GM12872 (cell line): ENCODE measurements around the gene RILP.

Source experiments
- CTCF ChIP-seq: IDR thresholded peaks from 3 replicates; pipeline ENCODE4 v1.5.1; 2011; ENCODE audit warnings: low read depth, mild to moderate bottlenecking, low read length, moderate library complexity; ENCODE audit not compliant: insufficient read depth

Gene RILP

DNA sequence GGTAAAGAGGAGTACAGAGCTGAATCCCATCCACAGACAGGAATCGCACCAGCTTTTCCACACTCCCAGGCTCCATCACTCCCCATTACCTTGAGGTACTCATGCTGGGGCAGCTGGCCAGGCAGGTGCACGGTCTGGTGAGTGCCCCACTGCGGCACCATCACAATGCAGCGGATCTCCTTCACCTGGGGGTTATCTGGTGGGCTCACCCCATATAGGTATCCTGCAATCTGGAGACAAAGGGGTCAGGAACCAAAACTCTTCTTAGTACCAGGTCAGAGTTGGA lies 1.8 kb upstream of the RILP start:
- no peak for TF ChIP-seq CTCF

DNA sequence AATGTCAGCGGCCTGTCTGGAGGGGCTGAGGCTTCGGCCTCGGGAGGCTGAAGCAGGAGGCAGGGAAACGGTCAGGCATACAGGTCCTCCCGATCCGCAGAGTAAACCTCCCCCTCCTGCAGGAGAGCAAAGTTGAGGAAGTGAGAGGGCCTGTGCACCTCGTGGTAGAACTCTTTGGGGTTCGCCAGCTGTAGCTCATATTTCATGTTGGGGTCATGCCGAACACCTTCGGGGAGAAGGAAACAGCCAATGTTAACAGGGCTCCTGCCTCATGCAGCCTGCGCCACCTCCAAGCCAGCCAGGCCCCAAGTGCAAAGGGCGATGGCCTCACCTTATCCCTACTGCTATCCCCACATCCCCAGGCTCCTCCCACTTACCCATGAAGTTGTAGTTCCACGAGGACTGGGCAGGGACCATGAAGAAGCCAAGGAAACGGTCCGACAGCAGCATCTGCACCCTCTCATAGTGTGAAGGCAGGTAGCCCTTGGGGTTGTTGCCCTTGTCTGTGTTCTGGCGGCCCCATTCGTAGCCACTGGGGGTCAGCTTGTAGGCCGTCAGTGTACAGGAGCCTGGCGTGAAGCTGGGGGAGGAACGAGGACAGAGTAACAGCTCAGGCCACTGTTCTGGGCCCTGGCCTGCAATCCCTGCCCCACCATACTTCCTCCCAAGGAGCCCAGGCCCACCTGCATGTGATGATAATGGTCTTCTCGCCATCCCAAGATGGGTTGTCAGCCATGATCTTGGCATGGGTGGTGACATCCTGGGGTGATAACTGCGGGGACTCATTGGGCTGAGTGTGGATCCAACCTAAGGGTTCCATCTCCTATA lies 1.3 kb upstream of the RILP start:
- no peak for TF ChIP-seq CTCF

DNA sequence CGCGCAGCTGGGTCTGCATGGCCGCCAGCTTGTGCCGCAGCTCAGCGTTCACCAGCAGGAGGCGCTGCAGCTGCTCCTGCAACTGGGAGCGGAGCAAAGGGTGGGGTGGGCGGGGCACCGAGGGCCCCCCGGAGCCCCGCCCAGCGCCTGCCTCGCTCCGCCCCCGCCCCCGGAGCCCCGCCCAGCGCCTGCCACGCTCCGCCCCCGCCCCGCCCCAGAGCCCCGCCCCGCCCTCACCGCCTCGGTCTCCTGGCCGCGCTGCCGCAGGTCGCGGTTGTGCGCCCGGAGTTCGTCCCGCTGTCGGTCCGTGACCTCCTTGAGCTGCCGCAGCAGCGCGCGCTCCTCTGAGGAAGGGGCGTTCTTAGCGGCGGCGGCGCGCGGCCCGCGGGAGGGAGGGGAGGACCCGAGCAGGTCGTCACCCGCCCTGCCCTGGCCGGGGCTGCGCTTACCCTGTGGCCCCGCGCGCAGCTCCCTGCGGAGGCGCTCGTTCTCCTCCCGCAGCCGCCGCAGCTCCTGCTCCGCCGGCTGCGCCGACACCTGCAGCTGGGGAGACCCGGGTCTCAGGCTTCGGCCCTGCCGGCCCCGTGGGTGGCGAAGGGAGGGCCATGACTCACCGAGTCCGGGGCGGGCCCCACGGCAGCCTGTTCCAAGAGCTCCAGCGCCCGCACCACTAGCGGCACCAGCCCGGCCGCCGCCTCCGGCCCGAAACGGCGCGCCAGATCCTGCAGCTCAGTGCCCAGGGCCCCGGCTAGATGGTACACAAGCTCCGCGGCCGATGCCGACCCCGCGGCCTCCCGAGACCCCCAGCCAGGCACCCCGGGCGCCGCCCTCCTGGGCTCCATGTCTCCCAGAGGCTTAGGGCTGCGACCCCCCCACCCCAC lies 463 bp downstream of the RILP start:
- TF ChIP-seq CTCF, result peak; percentile 84

DNA sequence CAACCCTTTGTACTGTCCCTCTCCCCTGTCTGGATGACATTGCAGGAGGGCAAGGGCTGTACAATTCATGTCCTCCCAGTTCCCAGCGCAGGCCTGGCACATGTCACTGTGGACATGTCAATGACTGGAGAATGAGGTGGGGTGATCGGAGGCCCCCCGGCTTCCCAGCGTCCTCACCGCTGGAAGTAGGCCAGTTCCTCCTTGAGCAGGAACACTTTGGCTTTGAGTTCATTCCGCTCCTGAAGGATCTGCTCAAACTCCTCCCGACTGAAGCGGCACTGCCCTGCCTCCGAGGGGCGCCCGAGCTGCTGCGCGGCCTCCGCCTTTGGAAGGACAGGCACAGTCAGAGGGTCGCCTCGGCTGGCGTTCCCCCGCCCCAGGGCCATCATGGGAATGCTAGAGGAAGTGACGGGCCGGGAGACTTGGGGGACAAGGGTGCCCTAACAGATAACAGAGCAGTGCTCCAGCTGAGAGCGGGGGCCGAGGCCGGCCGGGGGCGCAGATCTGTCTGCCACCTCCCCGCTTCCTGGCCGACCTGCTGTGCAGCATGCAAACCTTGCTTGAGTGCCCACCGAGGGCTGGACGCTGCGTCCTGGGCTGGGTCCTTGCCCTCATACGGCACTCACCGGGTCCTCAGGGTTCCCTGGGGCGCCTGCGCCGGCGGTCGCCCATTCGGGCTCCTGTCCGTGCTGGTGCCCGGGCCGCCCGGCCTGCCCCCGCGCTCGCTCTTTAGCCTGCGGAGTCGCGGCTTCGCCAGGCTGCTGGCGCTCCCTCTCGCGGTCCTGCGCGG lies 1.3 kb downstream of the RILP start:
- peak; percentile 33; the same call in 2 of the 3 replicates for TF ChIP-seq CTCF

- no peak for TF ChIP-seq CTCF
Observed at GRCh38 chr17:1647802-1648171, 1.9 kb downstream of the RILP start.

DNA sequence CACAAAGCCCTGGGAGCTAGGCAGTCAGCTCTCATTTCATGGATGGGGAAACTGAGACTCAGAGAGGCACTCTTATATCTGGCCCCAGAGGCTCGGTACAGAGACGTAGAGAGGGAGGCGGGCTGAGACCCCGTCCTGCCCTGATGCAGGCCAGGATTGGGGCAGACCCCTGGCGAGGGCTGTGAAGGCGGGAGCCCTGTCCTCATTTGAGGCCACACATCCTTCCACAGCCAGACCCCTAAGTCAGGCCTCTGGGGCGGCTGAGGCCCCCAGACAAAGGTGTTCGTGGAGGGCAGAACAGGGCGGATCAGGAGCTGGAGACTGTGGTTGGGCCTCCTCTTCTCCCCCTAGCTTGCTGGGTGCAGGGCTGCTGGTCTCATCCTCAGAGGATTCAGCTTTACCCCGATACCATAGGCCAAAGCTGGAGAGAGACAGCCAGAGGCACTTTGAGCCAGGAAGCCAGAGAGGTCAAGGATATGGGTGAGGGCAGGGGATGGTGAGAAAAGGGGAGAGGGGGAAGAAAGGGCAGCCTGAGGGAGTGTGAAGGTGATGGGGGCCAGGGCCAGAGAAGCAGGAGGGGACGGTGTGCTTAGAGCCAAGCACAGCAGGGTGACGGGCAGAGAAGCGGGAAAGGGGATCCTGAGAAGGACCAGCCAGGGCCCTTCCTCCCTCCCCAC lies 3.3 kb downstream of the RILP start:
- no peak for TF ChIP-seq CTCF
